GM18873 (cell line): Measurements from ENCODE around the gene STRBP.
"Not testable (repeated sequence)": the region's sequence is repeated elsewhere in the genome, so short reads cannot be mapped to it uniquely, and the experiment has no call there.

Experiments
- ATAC-seq: cut with Tn5 transposase; IDR thresholded peaks from one replicate; pipeline ENCODE4 v1.9.1; 2021; ENCODE audit warnings: mild to moderate bottlenecking, moderate library complexity, moderate number of reproducible peaks; ENCODE audit not compliant: unreplicated experiment, low FRiP score

STRBP gene

DNA sequence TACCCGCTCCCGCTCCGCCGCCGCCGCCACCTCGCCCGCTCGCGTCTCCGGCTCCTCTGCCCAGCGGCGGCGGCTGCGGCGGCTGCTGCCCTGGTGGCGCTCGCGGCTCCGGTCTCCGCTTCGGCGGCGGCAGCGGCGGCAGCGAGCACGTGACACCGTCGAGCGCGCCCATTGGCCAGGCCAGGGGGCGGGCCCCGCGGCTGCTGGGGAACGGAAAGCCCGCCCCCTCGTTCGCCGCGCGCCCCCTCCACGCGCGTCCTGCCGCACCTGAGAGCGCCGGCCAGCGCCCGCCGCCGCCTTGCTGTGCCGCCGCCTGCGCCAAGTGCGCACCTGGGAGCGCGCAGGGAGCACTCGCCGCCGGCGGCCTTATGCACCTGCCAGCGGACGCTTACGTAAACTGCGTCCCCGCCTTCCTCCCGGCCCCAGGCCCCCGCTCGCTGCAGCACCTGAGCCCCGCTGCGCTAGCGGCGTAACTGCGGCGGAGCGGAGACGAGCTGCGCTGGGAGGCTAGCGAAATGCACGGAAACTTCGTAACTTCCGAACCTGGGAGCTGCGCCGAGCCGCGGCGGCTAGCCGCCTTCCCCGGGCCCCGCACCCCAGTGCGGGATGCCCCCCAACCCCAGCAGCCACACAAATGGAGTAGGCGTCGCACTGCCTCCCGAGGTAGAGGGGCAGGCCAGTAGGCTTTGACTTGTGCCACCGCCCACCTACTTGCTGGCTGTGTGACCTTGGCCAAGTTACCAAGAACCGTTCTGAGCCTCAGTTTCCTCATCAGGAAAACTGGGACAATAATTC, at the start of gene STRBP:
Gene STRBP (minus strand): TSS at position 122 of the 795 bp plus-strand sequence. CDS start 84,452 bp downstream, outside the sequence.
- ATAC-seq, result peak; percentile 77

DNA sequence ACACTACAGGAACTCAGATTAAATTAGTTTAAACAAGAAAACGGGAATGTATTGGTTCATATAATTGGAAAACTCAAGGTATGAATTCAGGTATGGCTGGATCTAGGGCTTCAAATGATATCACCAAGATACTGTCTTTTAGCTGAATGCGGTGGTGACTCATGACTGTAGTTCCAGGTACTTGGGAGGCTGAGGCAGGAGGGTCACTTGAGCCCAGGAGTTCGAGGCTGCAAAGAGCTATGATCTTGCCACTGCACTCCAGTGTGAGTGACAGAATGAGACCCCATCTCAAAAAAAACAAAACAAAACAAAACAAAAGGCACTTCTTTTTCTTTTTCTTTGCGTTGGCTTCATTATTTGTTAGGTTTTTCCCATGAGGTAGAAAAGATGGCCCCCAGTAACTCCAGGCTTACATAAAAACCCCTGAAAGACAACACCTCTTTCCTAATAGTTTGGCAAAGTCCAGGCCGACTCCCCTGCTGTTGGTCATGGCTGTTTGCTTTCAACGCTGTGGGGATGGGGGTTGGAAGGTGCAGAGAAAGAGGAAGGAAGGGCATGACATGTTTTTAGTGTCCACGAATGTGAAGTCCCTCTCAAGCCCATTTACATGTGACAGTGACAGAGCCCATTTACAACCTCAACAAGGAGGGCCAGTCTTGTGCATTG, 47.8 kb upstream of the STRBP start:
- ATAC-seq, result no peak

- no peak for ATAC-seq
Observed at GRCh38 chr9:123315635-123316034, 47.2 kb upstream of the STRBP start.

GRCh38 chr9:123314617-123315016, 46.2 kb upstream of the STRBP start:
- ATAC-seq, result no peak

GRCh38 chr9:123312306-123312877, 44.0 kb upstream of the STRBP start:
- no peak for ATAC-seq

DNA sequence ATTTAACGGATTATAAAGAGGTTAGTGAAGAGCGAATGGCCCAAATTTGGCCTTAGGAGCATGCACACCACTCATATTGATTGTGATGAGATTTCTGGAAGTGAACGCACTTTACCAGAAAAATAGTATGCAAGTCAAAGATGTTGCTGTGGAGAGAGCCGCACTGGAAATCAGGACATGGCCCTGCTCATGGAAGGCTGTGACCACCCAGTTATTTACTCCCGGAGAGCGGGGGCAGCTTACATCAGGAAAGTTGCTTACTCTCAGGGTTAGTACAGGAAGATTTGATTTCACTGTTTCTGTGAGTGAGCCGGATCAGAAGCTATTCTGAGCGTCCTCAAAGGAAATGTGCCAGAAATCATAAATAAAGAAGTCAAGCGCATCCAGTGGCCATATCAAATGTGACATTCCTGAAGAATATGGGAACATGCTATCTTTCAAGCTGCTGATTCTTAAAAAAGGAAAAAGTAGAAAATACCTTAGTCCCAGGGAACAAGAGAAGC, 42.9 kb upstream of the STRBP start:
- ATAC-seq, result no peak

DNA sequence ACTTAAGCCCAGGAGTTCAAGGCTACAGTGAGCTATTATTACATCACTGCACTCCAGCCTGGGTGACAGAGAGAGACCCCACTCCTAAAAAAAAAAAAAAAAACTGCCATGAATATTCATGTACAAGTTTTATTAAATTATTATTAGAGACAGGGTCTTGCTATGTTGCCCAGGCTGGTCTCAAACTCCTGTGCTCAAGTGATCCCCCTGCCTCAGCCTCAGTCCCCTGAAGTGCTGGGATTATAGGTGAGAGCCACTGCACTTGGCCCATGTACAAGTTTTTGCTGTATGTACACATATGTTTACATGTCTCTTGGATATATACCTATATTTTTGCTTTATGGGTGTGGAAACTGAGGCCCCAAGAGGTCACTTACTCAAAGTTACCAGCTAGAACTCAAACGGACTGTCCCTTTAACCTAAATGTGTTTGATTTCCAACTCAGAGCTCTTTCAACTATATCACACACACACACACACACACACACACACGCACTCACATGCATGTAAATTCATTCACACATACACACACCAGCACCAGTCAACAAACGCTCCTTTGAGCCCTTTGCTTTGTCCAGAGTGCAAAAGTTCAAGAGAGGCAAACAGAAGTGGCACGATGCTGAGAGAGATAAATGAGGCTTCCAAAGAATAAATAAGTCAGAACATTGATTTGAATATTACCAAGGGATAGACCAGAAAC, 42.3 kb upstream of the STRBP start:
- ATAC-seq, result no peak

- ATAC-seq, result no peak
Observed at GRCh38 chr9:123309611-123310010, 41.2 kb upstream of the STRBP start.

DNA sequence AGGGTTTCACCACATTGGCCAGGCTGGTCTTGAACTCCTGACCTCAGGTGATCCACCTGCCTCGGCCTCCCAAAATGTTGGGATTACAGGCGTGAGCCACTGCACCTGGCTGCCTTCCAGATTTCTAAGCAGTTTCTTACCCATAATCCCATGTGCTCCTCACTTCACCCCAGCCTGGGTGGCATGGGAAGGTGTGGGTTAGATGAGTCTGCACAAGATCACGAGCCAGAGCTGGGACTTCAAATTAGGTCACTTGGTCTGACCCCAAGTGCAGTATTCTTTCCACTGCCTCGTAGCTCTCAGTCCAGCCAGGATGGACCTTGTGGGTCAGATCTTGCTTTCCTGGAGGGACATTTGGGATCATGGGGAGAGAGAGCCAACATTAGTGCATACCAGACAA, 37.5 kb upstream of the STRBP start:
- ATAC-seq, result no peak

DNA sequence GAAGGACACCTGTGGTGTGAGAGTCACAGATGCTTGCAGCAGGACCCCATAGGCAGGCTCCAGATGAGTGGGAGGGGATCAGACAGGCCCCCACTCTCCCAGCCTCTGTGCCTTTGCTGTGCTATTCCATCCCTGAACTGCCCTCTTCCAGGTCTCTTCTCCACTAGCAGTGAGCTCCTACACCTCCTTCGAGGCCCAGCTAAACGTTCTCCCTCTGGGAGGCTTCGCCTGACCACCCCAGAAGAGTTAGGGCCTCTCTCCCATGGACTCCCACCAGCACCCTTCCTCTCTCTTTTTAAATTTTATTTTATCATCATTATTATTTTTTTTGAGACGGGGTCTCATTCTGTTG, 35.9 kb upstream of the STRBP start:
- ATAC-seq, result no peak

GRCh38 chr9:123302348-123303214, 34.2 kb upstream of the STRBP start:
- no peak for ATAC-seq

DNA sequence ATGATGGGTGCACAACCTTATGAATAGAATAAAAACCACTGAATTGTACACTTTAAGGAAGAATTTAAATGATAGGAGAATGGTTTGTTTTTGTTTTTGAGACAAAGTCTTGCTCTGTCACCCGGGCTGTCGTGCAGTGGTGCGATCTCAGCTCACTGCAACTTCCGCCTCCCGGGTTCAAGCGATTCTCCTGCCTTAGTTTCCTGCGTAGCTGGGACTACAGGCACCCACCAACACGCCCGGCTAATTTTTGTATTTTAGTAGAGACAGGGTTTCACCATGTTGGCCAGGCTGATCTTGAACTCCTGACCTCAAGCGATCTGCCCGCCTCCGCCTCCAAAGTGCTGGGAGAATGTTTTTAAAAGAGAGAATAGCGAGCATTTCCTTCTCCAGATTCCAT, 33.5 kb upstream of the STRBP start:
- ATAC-seq, result not testable (repeated sequence)

GRCh38 chr9:123300554-123300953, 32.2 kb upstream of the STRBP start:
- no peak for ATAC-seq

- no peak for ATAC-seq
Observed at GRCh38 chr9:123299558-123300126, 31.3 kb upstream of the STRBP start.

GRCh38 chr9:123296174-123296573, 27.8 kb upstream of the STRBP start:
- no peak for ATAC-seq

- no peak for ATAC-seq
Observed at GRCh38 chr9:123291736-123292135, 23.4 kb upstream of the STRBP start.

- ATAC-seq, result no peak
Observed at GRCh38 chr9:123290764-123291163, 22.4 kb upstream of the STRBP start.

- no peak for ATAC-seq
Observed at GRCh38 chr9:123287639-123288038, 19.3 kb upstream of the STRBP start.

GRCh38 chr9:123286324-123286723, 17.9 kb upstream of the STRBP start:
- no peak for ATAC-seq

- no peak for ATAC-seq
Observed at GRCh38 chr9:123284656-123285055, 16.3 kb upstream of the STRBP start.
